Left lung (tissue), 10 donors: ENCODE measurements around the gene CRISP3. TPM values are rescaled to one million over a fixed set of nuclear protein-coding genes. Genes with fewer than 3 reads are reported as not detected.
A peak's percentile ranks its signal among the peaks of the same experiment; 100 is the strongest.

Experiments
- ATAC-seq: fragments of 200-7000 bp; cut with Tn5 transposase; one replicate; pipeline ENCODE4 v1.9.1; 2020; ENCODE audit warnings: moderate library complexity
- DNase-seq, 4 donors: peaks; one replicate each; pipeline ENCODE4 v3.0.0-alpha.2; 2013 to 2020
- H3K27ac ChIP-seq, 2 donors: fragments of 200-600 bp; sonication (generic) in 1 of 2; one replicate each; pipeline versions ENCODE4 v1.5.0 to v1.8.0; 2020 to 2021
- H3K27me3 ChIP-seq, 2 donors: fragments of 200-600 bp; sonication (generic) in 1 of 2; one replicate each; pipeline versions ENCODE4 v1.5.0 to v1.8.0; 2020 to 2021
- H3K36me3 ChIP-seq, 2 donors: fragments of 200-600 bp; sonication (generic) in 1 of 2; one replicate each; pipeline versions ENCODE4 v1.5.0 to v1.8.0; 2020 to 2021
- H3K4me1 ChIP-seq, 2 donors: fragments of 200-600 bp; one replicate each; pipeline ENCODE4 v1.8.0; 2021
- H3K4me3 ChIP-seq, 2 donors: fragments of 200-600 bp; sonication (generic) in 1 of 2; one replicate each; pipeline versions ENCODE4 v1.5.0 to v1.8.0; 2020 to 2021; ENCODE audit warnings: mild to moderate bottlenecking in 1 of 2
- H3K9me3 ChIP-seq, 2 donors: fragments of 200-600 bp; sonication (generic) in 1 of 2; one replicate each; pipeline versions ENCODE4 v1.5.0 to v1.8.0; 2020 to 2021
- intact Hi-C, 2 donors: fragments of 100-400 bp; cut with DNase I; formaldehyde crosslinking; loops; one replicate each; pipeline versions ENCODE4 v1.11.2 to v1.14.2; 2022
- polyA plus RNA-seq, 6 donors: library from polyadenylated mRNA; unstranded; fragments of 120-200 nt; gene quantifications; one replicate each; pipeline ENCODE4 v1.2.1, GENCODE V29; 2013; ENCODE audit not compliant: insufficient read length in 6 of 6
- total RNA-seq, 2 donors: library from RNA; stranded (reverse); fragmentation: NEBNext Ultra II Directional; extraction: Animal tissue kit (Norgen Biotek cat#: 25700); gene quantifications; one replicate each; pipeline ENCODE4 v1.2.1, GENCODE V29; 2021
- TF ChIP-seq, protein P1 (sequence below), 2 donors: fragments of 200-600 bp; sonication (generic) in 1 of 2; IDR thresholded peaks; one replicate each; pipeline versions ENCODE4 v1.5.0 to v1.8.0; 2021; ENCODE audit warnings: antibody characterized with exemption in 2 of 2
- donor health status: DM: no; HTN: yes; CAD: no.
- donor health status: DM: no; HTN: no; CAD: no.

Gene CRISP3
- total and polyA plus RNA-seq, 8 donors = 0.23 to 1.9 (median 0.36) TPM; not detected in 2

DNA sequence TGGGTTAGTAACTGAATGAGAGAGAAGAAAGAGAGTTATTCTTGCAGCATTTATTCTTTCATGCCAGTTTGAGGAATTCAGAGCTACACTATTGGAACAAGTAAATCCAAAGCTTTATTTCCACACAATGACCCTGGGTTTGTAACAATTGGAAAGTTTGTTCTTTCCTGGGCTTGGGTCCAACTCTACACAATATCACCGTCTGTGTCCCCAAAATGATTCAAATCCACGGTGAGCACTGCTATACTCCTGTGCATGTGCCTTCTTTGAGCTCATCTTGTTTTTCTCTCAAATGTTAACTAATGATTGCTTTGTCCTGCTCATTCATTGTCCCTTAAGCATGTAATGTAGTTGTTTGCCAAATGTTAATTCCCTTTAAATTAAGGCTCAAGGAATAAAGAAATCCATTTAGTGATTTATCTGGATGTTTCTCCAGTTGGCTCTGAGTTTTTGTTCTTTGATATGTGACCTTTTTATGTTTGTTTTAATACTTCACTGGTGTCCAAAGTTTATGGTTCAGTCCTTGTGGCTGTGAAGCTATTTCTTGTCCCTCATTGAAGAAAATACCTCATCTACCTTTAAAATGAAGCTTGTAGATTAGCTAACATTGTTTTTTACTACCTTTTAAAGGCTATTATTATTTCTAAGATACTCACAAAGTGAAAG lies 20.5 kb upstream of the CRISP3 start:
- no peaks in the 10 kb centered on the region for H3K9me3 ChIP-seq
- no peak overlapping the region for H3K27ac ChIP-seq
- ATAC-seq (no peak), DNase-seq (no peak)
- H3K36me3 ChIP-seq = no peaks in the 10 kb centered on the region
- H3K4me1 ChIP-seq = no peaks in the 10 kb centered on the region
- H3K4me3 ChIP-seq = no peak overlapping the region
- no peaks in the 10 kb centered on the region for H3K27me3 ChIP-seq
- intact Hi-C loops = no loop called here
- TF ChIP-seq, protein P1, sequence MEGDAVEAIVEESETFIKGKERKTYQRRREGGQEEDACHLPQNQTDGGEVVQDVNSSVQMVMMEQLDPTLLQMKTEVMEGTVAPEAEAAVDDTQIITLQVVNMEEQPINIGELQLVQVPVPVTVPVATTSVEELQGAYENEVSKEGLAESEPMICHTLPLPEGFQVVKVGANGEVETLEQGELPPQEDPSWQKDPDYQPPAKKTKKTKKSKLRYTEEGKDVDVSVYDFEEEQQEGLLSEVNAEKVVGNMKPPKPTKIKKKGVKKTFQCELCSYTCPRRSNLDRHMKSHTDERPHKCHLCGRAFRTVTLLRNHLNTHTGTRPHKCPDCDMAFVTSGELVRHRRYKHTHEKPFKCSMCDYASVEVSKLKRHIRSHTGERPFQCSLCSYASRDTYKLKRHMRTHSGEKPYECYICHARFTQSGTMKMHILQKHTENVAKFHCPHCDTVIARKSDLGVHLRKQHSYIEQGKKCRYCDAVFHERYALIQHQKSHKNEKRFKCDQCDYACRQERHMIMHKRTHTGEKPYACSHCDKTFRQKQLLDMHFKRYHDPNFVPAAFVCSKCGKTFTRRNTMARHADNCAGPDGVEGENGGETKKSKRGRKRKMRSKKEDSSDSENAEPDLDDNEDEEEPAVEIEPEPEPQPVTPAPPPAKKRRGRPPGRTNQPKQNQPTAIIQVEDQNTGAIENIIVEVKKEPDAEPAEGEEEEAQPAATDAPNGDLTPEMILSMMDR (IDR thresholded peaks at IDR 0.05) = no peak

DNA sequence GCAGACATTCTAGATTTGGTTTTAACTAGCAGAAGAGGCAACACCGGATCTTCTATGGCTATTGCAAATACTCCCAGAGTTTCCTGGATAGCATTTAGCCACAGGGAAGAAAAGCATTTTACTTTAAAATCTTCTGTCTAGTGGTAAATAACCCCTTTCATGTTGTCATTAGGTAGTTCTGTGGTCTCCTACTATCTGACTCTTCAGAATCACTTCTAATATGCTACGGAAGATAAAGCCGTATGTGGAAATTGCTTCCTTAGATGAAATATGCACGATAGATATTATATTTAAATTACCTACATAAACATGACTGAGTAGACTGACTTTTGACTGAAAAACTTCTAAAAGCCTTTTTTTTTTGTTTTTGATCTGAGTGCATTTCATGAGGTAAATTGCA lies 759 bp downstream of the CRISP3 start:
- no peaks in the 10 kb centered on the region for H3K4me1 ChIP-seq
- DNase-seq (no peak), ATAC-seq (no peak)
- no peaks in the 10 kb centered on the region for H3K36me3 ChIP-seq
- intact Hi-C loops = no loop called here
- peak overlapping the region in 1 of 2 donors; percentile 15 for H3K27ac ChIP-seq
- TF ChIP-seq, protein P1 (IDR thresholded peaks at IDR 0.05) = no peak
- H3K27me3 ChIP-seq = no peaks in the 10 kb centered on the region
- H3K9me3 ChIP-seq = no peaks in the 10 kb centered on the region
- no peak overlapping the region for H3K4me3 ChIP-seq

DNA sequence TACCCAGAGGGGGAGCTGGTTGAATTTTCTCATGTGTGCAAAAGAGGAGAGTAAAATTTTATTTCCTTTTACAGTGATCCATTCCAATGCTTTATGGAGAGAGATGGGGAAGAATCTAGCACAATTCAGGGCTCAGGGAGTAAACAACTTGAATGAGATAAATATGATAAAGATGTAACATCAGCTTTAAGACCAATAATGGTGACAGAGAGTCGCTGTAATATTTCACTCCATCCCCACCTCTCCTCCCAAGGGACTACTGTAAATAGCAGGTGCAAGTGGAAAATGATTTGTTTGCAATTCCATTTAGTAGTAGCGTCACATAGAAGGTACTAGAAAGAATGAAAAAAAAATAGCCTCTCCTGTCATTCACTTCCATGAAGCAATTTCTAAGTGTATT lies 4.8 kb downstream of the CRISP3 start:
- TF ChIP-seq, protein P1 (IDR thresholded peaks at IDR 0.05) = no peak
- DNase-seq (no peak), ATAC-seq (no peak)
- no peaks in the 10 kb centered on the region for H3K4me1 ChIP-seq
- no peak overlapping the region for H3K4me3 ChIP-seq
- H3K9me3 ChIP-seq = no peaks in the 10 kb centered on the region
- no peaks in the 10 kb centered on the region for H3K36me3 ChIP-seq
- H3K27ac ChIP-seq = no peak overlapping the region
- no peaks in the 10 kb centered on the region for H3K27me3 ChIP-seq
- intact Hi-C loops = no loop called here

DNA sequence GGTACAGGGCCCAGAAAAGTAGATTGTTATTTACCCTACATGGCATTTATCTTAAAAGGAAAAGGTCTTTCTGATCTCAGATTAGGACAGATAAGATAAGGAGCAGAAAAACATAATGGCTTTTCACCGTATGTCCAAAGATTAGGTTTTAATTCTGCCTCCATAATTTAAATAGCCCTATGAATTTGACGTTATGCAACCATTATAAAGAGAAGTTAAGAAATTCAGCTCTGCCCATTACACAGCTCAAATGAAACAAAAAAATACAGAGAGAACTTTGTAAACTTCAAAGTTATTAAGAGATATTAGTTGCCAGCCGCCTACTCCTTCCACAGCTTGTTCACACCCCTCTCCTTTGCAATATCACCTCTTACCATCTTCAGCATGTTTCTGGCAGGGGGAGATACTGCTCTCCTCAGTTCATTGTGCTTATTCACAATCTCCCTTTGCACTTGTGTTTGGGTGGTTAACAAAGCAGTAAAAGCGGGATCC lies 8.1 kb downstream of the CRISP3 start:
- Histone ChIP-seq H3K4me1 (no peaks in the 10 kb centered on the region), H3K9me3 (no peaks in the 10 kb centered on the region), H3K36me3 (peaks cover 0 to 3% of the 10 kb centered on the region in 2 donors), H3K27ac (no peak overlapping the region), H3K27me3 (no peaks in the 10 kb centered on the region), H3K4me3 (no peak overlapping the region)
- ATAC-seq (no peak), DNase-seq (no peak)
- TF ChIP-seq, protein P1 (IDR thresholded peaks at IDR 0.05) = no peak
- intact Hi-C loops = no loop called here

DNA sequence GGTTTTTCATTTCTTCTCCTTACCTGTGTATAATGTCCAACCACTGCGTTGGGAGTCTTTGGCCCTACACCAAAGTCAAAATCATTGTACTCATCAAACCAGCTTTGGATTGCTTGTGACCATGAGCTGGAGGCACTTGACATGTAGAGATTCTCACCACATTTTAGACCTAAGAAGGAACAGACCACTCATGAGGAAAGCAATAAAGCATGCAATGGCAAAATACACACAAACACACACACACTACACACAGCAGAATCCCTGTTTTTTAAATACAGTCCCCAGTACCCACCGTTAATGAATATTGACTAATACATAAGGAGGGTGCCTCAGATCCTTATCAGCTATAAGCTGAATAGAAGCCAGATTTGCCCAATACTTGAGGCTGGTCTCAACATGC lies 10.5 kb downstream of the CRISP3 start:
- peaks cover 0 to 3% of the 10 kb centered on the region in 2 donors for H3K36me3 ChIP-seq
- H3K27me3 ChIP-seq = no peaks in the 10 kb centered on the region
- H3K4me3 ChIP-seq = no peak overlapping the region
- intact Hi-C loops = no loop called here
- no peaks in the 10 kb centered on the region for H3K9me3 ChIP-seq
- TF ChIP-seq, protein P1 (IDR thresholded peaks at IDR 0.05) = no peak
- DNase-seq = no peak
- no peak for ATAC-seq
- no peak overlapping the region for H3K27ac ChIP-seq
- H3K4me1 ChIP-seq = no peaks in the 10 kb centered on the region
